Keratinocyte (primary cell): ENCODE data around the gene ESRRG. TPM values are rescaled to one million over a fixed set of nuclear protein-coding genes. Genes with fewer than 3 reads are reported as not detected.

Source experiments
- DNase-seq: peaks from one replicate; pipeline ENCODE4 v3.0.0-alpha.2; 2011; ENCODE audit warnings: low read depth, missing footprints, low spot score
- FAIRE-seq: peaks from 2 replicates; lab custom pipeline; 2011; peaks lifted over from hg19 to GRCh38; lab: Jason Lieb, UNC
- H2AFZ ChIP-seq: 2 replicates; pipeline ENCODE4 v1.6.0; 2012; ENCODE audit warnings: low read length, control low read depth, inconsistent platforms; ENCODE audit not compliant: control insufficient read depth
- H3K27ac ChIP-seq: 2 replicates; pipeline ENCODE4 v1.5.1; 2011; ENCODE audit warnings: low read length; ENCODE audit not compliant: control insufficient read depth, insufficient read depth
- H3K27me3 ChIP-seq: 3 replicates; pipeline ENCODE4 v1.6.0; 2011; ENCODE audit warnings: low read length; ENCODE audit not compliant: control insufficient read depth, insufficient read depth; ENCODE audit errors: extremely low read depth
- H3K36me3 ChIP-seq, 2 experiments: 2 replicates in 1 of 2; 3 replicates in 1 of 2; pipeline ENCODE4 v1.5.1; 2011; ENCODE audit warnings: low read length in 2 of 2, mild to moderate bottlenecking in 1 of 2; ENCODE audit not compliant: control insufficient read depth in 2 of 2, insufficient read depth in 2 of 2; ENCODE audit errors: extremely low read depth in 1 of 2
- H3K4me1 ChIP-seq: 3 replicates; pipeline ENCODE4 v1.5.1; 2011; ENCODE audit warnings: low read length; ENCODE audit not compliant: control insufficient read depth, insufficient read depth; ENCODE audit errors: extremely low read depth
- H3K4me2 ChIP-seq: 3 replicates; pipeline ENCODE4 v1.6.0; 2011; ENCODE audit warnings: low read depth, low read length; ENCODE audit not compliant: control insufficient read depth, insufficient read depth; ENCODE audit errors: extremely low read depth
- H3K4me3 ChIP-seq, 3 experiments: fragments of 200-600 bp in 1 of 3; sonication (generic) in 1 of 3; 2 replicates in 2 of 3; 3 replicates in 1 of 3; pipeline ENCODE4 v1.5.1; 2011 to 2016; ENCODE audit warnings: low read length in 3 of 3, mild to moderate bottlenecking in 3 of 3, control low read depth in 2 of 3, inconsistent platforms in 1 of 3, low read depth in 1 of 3, mixed read lengths in 1 of 3, mixed run types in 1 of 3, moderate library complexity in 1 of 3; ENCODE audit not compliant: control insufficient read depth in 2 of 3, insufficient read depth in 2 of 3; ENCODE audit errors: extremely low read depth in 1 of 3
- H3K79me2 ChIP-seq: 2 replicates; pipeline ENCODE4 v1.6.0; 2012; ENCODE audit warnings: low read length; ENCODE audit not compliant: control insufficient read depth, insufficient read depth
- H3K9ac ChIP-seq: 3 replicates; pipeline ENCODE4 v1.6.0; 2011; ENCODE audit warnings: low read length; ENCODE audit not compliant: control insufficient read depth, insufficient read depth; ENCODE audit errors: extremely low read depth
- H3K9me1 ChIP-seq: 3 replicates; pipeline ENCODE4 v1.6.0; 2011; ENCODE audit warnings: low read length; ENCODE audit not compliant: control insufficient read depth, insufficient read depth; ENCODE audit errors: extremely low read depth
- H3K9me3 ChIP-seq: 2 replicates; pipeline ENCODE4 v1.5.1; 2012; ENCODE audit warnings: low read depth, low read length; ENCODE audit not compliant: control insufficient read depth
- H4K20me1 ChIP-seq: 3 replicates; pipeline ENCODE4 v1.6.0; 2011; ENCODE audit warnings: low read length; ENCODE audit not compliant: control insufficient read depth, insufficient read depth; ENCODE audit errors: extremely low read depth
- EZH2 ChIP-seq: IDR thresholded peaks from one replicate; pipeline ENCODE4 v1.6.1; 2012; ENCODE audit warnings: inconsistent platforms, mild to moderate bottlenecking, low read length, moderate library complexity
- dilution Hi-C: fragments of 300-500 bp; cut with MboI; formaldehyde crosslinking; loops from one replicate; pipeline ENCODE4 v1.7.0; 2020; ENCODE audit warnings: low sequenced_read_pairs; ENCODE audit not compliant: extremely low pct_ligation_motif_present
- polyA plus RNA-seq, 5 experiments: library from polyadenylated mRNA; depleted of rRNA in 3 of 5; stranded (reverse) in 3 of 5; stranded (forward) in 1 of 5; unstranded in 1 of 5; fragments of >200 nt; gene quantifications; 1 replicate in 1 of 5; 2 replicates in 3 of 5; 3 replicates in 1 of 5; pipeline versions ENCODE4 v1.2.1 to v1.2.3, GENCODE V29; 2011 to 2012; ENCODE audit warnings: missing spikeins in 2 of 5, low read depth in 1 of 5, low replicate concordance in 1 of 5
- TF ChIP-seq, protein P1 (sequence below), 3 experiments: IDR thresholded peaks in 1 of 3; conservative IDR thresholded peaks in 1 of 3; optimal IDR thresholded peaks in 1 of 3; 2 replicates in 2 of 3; 3 replicates in 1 of 3; pipeline versions ENCODE3 to v1.5.1; 2011; ENCODE audit warnings: low read length in 3 of 3, mild to moderate bottlenecking in 3 of 3, moderate library complexity in 2 of 3, control low read depth in 1 of 3, inconsistent platforms in 1 of 3; ENCODE audit not compliant: insufficient read depth in 2 of 3; ENCODE audit errors: extremely low read depth in 1 of 3

The ESRRG gene
- polyA plus RNA-seq, 1 donor (not counting 4 experiments of a cell fraction or from before 2014, with no cell fraction given) = 0.08 TPM

DNA sequence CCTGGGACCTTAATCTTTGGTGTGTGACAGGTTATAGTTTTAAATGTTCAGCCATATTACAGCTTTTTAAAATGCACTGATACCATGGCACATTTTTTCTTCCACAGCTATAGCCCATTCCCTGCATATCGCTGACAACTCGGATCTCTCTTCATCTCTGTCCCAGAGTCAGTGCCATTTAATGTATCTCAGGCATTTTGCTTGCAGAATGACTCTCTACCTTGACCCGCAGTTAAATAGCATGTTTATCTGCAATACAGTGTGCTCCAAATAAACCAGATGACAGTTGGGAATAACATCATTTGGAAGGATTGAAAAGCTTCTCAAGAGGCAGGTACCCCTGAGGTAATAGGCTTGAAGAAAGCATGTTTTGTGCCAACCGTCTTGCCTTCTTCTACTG is 200.2 kb downstream of the ESRRG start:
- H3K27me3 ChIP-seq = no peaks in the 10 kb centered on the region
- H3K4me2 ChIP-seq = no peak overlapping the region
- FAIRE-seq (no peak), DNase-seq (no peak)
- TF ChIP-seq EZH2 = no peak
- TF ChIP-seq, protein P1, sequence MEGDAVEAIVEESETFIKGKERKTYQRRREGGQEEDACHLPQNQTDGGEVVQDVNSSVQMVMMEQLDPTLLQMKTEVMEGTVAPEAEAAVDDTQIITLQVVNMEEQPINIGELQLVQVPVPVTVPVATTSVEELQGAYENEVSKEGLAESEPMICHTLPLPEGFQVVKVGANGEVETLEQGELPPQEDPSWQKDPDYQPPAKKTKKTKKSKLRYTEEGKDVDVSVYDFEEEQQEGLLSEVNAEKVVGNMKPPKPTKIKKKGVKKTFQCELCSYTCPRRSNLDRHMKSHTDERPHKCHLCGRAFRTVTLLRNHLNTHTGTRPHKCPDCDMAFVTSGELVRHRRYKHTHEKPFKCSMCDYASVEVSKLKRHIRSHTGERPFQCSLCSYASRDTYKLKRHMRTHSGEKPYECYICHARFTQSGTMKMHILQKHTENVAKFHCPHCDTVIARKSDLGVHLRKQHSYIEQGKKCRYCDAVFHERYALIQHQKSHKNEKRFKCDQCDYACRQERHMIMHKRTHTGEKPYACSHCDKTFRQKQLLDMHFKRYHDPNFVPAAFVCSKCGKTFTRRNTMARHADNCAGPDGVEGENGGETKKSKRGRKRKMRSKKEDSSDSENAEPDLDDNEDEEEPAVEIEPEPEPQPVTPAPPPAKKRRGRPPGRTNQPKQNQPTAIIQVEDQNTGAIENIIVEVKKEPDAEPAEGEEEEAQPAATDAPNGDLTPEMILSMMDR (optimal IDR thresholded peaks at IDR 0.05 in 1 of 3, IDR thresholded peaks at IDR 0.05 in 1 of 3, conservative IDR thresholded peaks at IDR 0.05 in 1 of 3; ENCODE audit: extremely low read depth in 1 of 3, insufficient read depth in 2 of 3, low read length in 3 of 3) = no peak
- no peaks in the 10 kb centered on the region for H3K36me3 ChIP-seq
- dilution Hi-C loops = no loop called here
- H3K9ac ChIP-seq = no peak overlapping the region
- H3K9me3 ChIP-seq = no peaks in the 10 kb centered on the region
- no peak overlapping the region for H3K4me3 ChIP-seq
- no peaks in the 10 kb centered on the region for H3K4me1 ChIP-seq
- no peak overlapping the region for H2AFZ ChIP-seq
- no peaks in the 10 kb centered on the region for H4K20me1 ChIP-seq
- no peak overlapping the region for H3K27ac ChIP-seq
- no peaks in the 10 kb centered on the region for H3K79me2 ChIP-seq
- no peaks in the 10 kb centered on the region for H3K9me1 ChIP-seq

DNA sequence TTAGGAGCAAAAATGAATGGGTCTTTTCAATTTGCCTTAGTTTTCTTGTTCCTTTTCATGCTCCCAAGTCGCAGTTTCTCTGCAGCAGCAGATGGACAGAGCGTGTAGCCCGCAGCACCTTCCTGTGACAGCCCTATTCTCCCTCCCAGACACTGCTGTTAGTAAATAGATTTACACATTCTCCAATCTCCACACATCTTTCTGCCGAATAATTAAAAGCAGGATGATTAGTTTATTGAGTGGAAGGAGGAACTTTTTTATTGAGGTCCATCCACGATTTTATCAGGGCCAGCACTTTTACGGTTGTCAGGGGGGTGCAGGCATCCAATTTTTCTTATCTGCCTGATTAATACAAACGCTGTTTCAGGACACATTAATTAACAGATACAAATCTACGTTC is 201.8 kb downstream of the ESRRG start:
- H3K36me3 ChIP-seq = no peaks in the 10 kb centered on the region
- dilution Hi-C loops = no loop called here
- no peaks in the 10 kb centered on the region for H3K4me1 ChIP-seq
- DNase-seq = no peak
- no peak overlapping the region for H2AFZ ChIP-seq
- H3K27me3 ChIP-seq = no peaks in the 10 kb centered on the region
- TF ChIP-seq EZH2 = no peak
- TF ChIP-seq, protein P1 (optimal IDR thresholded peaks at IDR 0.05 in 1 of 3, IDR thresholded peaks at IDR 0.05 in 1 of 3, conservative IDR thresholded peaks at IDR 0.05 in 1 of 3; ENCODE audit: extremely low read depth in 1 of 3, insufficient read depth in 2 of 3, low read length in 3 of 3) = no peak
- H3K4me3 ChIP-seq = no peak overlapping the region
- FAIRE-seq = no peak
- H3K79me2 ChIP-seq = no peaks in the 10 kb centered on the region
- no peak overlapping the region for H3K4me2 ChIP-seq
- H4K20me1 ChIP-seq = no peaks in the 10 kb centered on the region
- H3K9me1 ChIP-seq = no peaks in the 10 kb centered on the region
- H3K9me3 ChIP-seq = no peaks in the 10 kb centered on the region
- H3K27ac ChIP-seq = no peak overlapping the region
- no peak overlapping the region for H3K9ac ChIP-seq
